HG02970 (cell line): ENCODE measurements around the gene NRCAM.
"Not testable (repeated sequence)": the region's sequence is repeated elsewhere in the genome, so short reads cannot be mapped to it uniquely, and the experiment has no call there.

ENCODE experiments used
- ATAC-seq: cut with Tn5 transposase; IDR thresholded peaks from one replicate; pipeline ENCODE4 v1.9.1; 2021; ENCODE audit warnings: mild to moderate bottlenecking, moderate library complexity, moderate number of reproducible peaks; ENCODE audit not compliant: unreplicated experiment, low FRiP score

The NRCAM gene

GRCh38 chr7:108455998-108456677 is at the start of gene NRCAM:
Gene NRCAM (minus strand): TSS chr7:108456436. CDS start chr7:108240064, 216,372 bp downstream.
- no peak for ATAC-seq

GRCh38 chr7:108504576-108504975 is 48.3 kb upstream of the NRCAM start:
- ATAC-seq, result not testable (repeated sequence)

GRCh38 chr7:108503112-108504026 is 47.1 kb upstream of the NRCAM start:
- ATAC-seq, result peak; percentile 85

- no peak for ATAC-seq
Observed at GRCh38 chr7:108499566-108499965, 43.3 kb upstream of the NRCAM start.

GRCh38 chr7:108498481-108498880 is 42.2 kb upstream of the NRCAM start:
- ATAC-seq, result no peak

GRCh38 chr7:108497082-108497725 is 41.0 kb upstream of the NRCAM start:
- ATAC-seq, result no peak

GRCh38 chr7:108492742-108493141 is 36.5 kb upstream of the NRCAM start:
- no peak for ATAC-seq

- ATAC-seq, result no peak
Observed at GRCh38 chr7:108488768-108489538, 32.7 kb upstream of the NRCAM start.

GRCh38 chr7:108487646-108488045 is 31.4 kb upstream of the NRCAM start:
- no peak for ATAC-seq

GRCh38 chr7:108486291-108486966 is 30.2 kb upstream of the NRCAM start:
- no peak for ATAC-seq

GRCh38 chr7:108484137-108484536 is 27.9 kb upstream of the NRCAM start:
- ATAC-seq, result no peak

GRCh38 chr7:108480311-108480710 is 24.1 kb upstream of the NRCAM start:
- no peak for ATAC-seq

- ATAC-seq, result no peak
Observed at GRCh38 chr7:108479751-108480150, 23.5 kb upstream of the NRCAM start.

GRCh38 chr7:108479118-108479517 is 22.9 kb upstream of the NRCAM start:
- ATAC-seq, result no peak

GRCh38 chr7:108468246-108468645 is 12.0 kb upstream of the NRCAM start:
- ATAC-seq, result no peak

GRCh38 chr7:108467391-108467790 is 11.2 kb upstream of the NRCAM start:
- no peak for ATAC-seq

- not testable (repeated sequence) for ATAC-seq
Observed at GRCh38 chr7:108466322-108466721, 10.1 kb upstream of the NRCAM start.

- no peak for ATAC-seq
Observed at GRCh38 chr7:108464743-108465142, 8.5 kb upstream of the NRCAM start.

GRCh38 chr7:108463613-108464012 is 7.4 kb upstream of the NRCAM start:
- ATAC-seq, result no peak

GRCh38 chr7:108461840-108462239 is 5.6 kb upstream of the NRCAM start:
- no peak for ATAC-seq
